HG02981 (cell line): Measurements from ENCODE around the gene H2AZ1.
A peak's percentile ranks its signal among the peaks of the same experiment; 100 is the strongest.
"Not testable (repeated sequence)": the region's sequence is repeated elsewhere in the genome, so short reads cannot be mapped to it uniquely, and the experiment has no call there.

ENCODE experiments used
- ATAC-seq: cut with Tn5 transposase; IDR thresholded peaks from one replicate; pipeline ENCODE4 v1.9.1; 2021; ENCODE audit warnings: mild to moderate bottlenecking, moderate library complexity; ENCODE audit not compliant: unreplicated experiment

Gene H2AZ1

DNA sequence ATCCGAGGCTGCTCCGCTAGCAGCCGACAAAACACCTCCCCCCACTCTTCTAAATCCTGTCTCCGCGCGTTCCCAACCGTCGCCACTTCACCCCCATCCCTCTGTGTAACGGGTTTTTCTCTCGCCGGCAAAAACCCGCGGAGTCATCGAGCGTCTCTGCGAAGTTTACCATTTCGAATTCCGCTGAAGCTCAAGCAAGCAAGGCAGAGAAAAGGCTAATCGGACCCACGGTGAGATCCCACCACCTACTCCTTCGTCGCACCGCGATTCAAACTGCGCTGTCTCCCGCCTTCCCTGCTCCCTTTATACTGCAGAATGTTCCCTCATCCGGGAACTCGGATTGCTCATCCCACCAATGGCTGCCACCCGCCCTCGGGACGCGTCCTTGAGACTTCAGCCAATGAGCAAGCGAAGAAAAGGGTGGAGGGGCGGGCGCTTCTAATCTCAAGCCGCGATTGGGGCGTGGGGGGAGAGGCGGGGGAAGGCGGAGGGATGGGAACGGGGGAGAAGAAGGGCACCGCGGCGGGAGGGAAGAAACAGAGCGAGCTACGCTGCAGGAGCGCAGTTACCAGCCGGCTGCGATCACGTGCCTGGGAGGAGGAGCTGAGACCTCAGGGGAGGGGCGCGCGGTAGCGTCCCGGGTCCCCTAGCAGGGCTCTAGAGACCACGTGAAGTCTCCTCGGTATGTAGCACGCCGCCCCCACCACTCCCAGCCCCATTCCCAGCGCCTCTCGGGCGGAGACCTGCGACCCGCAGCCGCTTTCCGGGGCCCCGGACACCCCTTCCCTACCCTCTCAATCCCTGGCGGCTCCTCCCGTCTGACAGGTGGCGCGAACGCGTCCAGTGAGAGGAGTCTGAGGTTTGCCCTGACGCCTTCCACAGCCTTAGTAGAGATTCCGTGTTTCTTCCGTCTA is at the start of gene H2AZ1:
Gene H2AZ1 (minus strand): TSS at position 277 of the 914 bp plus-strand sequence. CDS start 105 bp downstream, at position 172.
- peak; percentile 56 for ATAC-seq

DNA sequence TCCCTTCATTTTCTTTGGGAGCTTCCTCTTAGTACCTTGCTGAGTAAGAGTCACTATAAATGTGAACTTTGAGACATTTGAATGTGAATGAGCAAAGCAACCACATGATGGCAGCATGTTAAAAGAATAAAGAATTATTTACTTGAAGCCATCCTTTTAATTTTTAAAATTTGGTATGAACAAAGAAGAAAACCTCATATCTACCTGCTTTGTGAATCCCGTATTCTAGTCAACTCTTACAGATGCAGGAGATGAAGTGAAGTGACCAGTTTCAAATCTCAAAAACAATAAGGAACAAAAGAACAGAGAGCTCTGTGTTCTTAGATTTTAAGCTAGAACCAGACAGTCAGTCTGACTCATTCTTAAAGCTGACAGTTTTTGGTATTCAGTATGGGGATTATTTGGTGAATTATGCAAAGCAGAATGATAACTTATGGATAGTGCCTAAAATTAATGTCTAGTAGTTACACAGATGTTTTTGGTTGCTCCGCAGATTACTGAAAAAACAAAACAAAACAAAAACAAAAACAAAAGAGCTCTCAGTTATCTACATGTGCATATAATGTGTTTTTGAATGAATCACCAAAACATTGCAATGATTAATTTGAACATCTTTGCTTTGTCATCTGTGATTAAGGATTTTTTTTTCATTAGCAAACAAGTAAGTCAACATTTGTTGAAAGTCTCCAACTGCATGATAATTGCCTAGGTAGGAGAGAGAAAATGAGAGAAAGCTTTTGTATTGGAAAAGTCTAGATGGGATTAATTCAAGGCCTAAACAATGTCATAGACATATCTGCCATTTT is 48.2 kb upstream of the H2AZ1 start:
- peak; percentile 47 for ATAC-seq

DNA sequence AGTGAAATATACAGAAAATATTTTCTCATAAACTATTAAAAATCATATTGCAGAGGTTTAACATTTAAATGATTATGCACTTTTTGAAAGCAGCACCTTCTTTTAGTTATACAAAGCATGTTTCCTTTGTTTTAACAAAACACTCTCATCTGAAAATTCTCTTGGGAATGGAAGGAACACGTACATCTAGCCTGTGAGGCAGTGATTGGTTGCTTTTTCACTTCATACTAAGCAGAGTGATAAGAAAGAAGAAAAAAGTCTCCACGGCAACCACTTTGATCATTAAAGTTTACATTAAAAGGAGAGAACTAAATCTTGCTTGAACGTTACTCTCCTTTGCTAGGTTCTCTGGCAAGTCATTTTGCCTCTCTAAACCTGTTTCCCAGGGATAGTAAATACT is 41.7 kb upstream of the H2AZ1 start:
- no peak for ATAC-seq

DNA sequence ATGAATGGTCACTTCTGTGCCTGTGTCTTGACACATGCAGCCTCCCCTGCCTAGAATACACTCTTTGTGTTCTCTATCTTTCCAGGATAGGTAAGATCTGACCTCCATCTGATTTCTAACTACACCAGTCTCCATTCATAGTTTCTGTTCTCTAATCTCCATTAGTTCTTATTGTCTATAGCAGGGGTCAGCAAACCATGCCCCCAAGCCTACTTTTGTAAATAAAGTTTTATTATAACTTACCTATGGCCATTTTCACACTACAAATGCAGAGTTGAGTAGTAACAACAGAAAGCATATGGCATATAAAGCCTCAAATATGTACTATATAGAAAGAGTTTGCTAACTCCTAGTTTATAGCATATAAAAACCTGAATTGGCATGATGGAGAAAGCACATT is 37.6 kb upstream of the H2AZ1 start:
- ATAC-seq: no peak

DNA sequence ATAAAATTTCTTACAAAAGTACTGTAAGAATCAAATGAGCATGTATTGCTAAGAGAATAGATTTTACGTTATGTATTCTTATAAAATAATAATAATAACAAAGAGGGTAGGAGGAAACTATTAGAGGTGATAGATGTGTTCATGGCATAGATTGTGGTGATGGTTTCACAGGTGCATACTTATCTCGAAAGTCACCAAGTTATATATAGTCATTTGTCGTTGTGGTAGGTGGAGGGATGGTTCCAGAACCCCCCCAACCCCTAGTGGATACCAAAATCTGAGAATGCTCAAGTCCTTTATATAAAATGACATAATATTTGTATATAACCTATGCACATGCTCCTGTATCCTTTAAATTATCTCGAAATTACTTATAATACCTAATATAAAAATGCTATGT is 36.7 kb upstream of the H2AZ1 start:
- no peak for ATAC-seq

DNA sequence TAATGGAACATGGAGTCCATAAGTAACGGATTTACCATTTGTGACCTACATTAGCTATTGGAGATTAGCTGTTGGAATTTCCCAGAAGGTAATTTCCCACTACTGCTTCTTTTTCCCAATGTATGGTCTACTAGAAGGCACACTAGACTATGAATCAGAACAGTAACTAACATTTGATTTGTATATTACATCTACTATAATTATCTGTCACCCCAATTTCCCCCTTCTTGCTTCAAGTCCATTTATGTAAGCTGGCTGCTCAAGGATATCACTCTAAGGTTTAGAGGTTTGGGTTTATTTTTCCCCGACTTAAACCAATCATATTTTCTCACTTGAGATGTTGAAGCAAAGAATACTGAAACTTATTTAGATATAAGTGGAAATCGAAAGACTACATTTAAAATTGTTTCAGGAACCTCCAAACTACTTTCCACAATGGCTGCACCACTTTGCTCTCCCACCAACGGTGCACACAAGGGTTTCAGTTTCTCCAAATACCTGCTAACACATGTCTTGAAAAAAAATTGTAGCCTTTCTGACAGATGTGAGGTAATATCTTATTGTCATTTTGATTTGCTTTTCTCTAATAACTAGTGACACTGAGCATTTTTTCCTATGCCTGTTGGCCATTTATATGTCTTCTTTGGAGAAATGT is 33.3 kb upstream of the H2AZ1 start:
- ATAC-seq: no peak

DNA sequence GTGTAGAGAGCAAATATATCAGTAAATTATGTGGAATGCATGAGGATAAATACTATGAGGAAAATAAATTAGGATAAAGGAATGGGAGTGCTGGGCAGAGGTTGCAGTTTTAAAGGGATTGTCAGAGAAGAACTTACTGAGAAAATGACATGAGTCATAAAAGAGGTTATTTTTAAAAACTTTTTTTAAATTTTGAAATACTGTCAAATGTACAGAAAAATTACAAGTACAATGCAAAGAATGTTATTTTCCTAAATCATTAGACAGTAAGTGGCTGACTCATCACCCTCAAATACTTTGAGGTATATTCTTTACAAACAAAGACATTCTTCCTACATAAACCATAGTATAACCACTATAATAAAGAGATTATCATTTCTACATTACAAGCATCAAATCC is 29.8 kb upstream of the H2AZ1 start:
- no peak for ATAC-seq

DNA sequence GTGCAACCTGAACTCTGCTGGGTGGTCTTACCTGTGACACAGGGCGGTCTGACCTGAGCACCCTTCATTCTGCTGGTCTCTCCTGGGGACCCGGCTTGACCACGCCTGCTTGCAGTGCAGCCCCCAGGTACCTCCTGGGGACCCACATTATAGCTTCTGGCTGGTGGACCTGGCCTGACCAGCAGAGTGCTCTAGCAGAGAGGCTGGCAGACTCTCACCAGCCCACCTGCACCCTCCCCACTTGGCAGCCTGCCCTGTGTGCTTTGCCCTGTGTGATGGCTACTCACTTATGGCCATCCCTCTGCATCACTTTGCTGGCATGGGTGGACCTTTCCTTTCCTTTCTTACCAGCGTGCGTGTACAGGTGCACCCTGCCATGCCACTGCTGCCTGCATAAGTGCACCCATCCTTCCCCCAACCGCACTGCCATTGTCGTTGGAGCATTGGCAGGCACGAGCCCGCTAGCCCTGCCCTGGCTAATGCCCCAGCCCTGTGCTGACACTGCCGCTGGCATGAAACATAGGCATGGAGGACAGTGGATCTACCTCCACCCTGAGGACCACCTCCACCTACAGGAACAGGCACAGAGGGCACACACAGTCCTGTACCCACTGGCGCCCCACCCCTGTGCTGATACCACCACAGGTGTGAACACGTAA is 21.5 kb upstream of the H2AZ1 start:
- ATAC-seq: no peak

DNA sequence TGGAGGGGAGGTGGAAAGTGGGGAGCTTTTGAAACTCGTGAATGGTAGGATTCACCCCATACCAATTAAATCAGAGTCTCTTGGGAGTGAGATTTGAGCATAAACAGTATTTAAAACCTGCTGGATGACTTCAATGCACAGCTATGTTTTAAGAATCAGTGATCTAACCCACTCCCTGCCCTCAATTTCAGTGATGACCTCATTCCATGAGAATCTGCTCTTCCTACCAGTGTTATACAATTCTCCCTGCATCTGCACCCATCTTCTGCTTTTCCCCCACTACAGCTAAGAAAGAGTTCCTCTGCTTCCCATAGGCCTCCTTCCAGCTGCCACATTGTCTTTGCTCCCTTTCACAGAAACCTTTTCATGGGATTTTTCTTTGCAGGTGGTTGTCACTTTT is 18.3 kb upstream of the H2AZ1 start:
- ATAC-seq: no peak

DNA sequence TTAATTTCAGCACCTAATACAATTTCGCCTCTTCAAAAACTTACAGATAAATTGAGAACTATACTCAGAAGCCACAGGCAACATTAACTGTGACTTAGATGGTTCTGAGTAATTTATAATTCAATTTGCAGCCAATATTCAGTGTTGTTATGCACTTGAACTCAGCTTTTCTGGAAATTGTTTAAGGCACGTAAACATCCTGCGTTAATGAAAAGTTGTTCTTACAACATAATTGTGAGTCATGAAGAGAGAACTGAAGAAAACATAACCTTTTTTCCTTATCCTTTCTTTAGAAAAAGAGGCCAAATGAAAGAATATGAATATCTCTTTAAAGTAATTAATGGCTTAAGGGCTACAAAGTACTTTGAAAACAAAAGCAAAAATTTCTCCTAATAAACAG is 16.6 kb upstream of the H2AZ1 start:
- ATAC-seq: no peak

DNA sequence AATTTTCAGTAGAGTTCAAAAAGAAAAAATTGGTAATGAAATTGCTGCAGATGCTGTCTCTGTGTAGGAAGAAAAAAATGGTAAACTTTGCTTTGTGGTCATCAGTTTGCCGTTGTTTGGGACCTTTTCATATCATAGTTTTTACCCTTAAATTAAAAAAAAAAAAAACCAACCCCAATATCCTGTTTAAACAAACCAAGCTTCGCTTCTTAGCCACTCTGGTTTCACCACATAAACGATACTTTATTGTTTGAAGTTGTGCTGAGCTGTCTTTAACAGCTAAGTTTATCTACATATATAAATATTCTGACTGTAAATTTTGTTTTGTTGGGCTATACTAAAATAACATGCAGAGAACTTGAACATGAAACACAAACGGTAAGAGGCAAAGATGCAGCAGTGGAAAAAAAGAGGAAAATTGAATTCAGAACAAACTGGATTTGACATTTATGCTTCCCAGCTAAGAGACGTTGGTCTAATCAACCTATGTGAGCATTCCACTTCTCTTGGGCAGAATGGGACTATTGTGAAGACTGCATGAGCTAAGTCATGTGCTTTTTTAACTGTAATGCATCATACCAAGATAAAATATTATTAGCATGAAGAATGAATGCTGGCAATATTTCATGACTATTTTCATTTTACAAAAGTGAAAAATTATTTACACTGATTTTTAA is 15.7 kb upstream of the H2AZ1 start:
- no peak for ATAC-seq

DNA sequence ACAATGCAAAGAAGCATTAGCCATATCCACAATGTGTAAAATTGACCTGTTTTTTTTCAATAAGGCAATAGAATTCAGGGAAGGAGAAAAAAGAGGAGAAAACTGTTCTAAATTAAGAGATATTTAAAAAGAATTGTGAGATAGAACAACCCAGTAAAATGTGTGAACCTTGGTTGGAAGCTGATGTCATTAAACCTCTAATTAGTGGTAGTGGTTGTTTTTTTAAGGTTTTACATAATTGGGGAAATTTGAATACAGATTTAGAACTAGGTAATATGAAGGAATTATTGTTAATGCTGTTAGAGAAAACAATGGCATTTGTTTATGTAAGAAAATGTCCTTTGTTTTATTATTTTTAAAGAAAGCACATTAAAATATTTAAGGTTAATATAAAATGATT is 15.1 kb upstream of the H2AZ1 start:
- no peak for ATAC-seq

DNA sequence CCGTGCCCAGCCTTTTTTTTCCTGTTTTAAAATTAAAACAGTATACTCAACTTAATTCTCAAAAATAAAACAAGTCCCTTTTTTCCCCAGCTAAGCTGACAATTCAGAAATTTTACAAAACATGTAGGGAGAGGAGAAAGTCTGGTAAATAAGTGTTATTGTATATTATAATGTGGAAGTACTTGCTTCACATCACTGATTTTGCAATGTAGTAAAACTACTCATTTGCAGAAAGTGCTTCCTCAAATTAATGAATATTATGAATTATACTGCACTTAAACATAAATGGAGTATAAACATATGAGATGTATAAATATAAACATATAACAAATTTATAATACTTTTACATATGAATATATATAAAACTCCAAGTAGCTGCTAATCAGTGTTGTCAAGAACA is 11.6 kb upstream of the H2AZ1 start:
- no peak for ATAC-seq

DNA sequence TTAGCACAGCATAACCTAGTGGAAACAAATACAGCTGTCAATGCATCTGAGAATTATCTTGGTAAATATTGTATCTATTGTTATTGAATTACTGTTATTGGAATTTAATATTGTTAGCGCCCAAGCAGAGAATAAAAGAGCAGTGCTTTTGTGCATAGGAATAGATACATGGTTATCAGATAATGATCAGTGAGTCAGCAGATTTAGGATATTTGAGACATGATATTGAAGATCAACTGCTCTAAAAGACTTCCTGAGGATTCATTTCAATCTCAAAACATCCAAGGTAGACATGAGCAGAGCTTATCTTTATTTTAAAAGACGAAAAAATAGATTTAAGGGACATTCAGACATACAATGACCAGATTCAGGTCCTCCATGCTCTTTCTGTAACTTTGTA is 10.6 kb upstream of the H2AZ1 start:
- no peak for ATAC-seq

DNA sequence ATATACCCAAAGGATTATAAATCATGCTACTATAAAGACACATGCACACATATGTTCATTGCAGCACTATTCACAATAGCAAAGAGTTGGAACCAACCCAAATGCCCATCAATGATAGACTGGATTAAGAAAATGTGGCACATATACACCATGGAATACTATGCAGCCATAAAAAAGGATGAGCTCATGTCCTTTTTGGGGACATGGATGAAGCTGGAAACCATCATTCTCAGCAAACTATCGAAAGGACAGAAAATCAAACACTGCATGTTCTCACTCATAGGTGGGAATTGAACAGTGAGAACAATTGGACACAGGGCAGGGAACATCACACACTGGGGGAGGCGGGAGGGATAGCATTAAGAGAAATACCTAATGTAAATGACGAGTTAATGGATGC is 8.1 kb upstream of the H2AZ1 start:
- ATAC-seq: not testable (repeated sequence)

DNA sequence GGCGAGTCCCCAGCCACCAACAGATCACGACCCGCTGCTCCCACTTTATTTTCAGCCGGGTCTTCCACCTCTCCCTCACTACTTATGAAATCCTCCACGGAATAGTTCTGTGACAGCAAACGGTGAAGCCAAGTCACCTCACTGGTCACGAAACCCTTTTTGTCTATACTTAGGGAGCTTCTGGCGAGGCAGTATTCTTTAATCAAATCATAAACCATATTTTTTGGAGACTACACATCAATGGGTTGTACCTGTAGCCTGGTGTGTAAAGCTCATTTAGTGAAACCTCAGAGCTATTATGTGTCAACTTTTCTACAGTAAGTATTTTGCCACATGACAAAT is 809 bp upstream of the H2AZ1 start:
- ATAC-seq: no peak

DNA sequence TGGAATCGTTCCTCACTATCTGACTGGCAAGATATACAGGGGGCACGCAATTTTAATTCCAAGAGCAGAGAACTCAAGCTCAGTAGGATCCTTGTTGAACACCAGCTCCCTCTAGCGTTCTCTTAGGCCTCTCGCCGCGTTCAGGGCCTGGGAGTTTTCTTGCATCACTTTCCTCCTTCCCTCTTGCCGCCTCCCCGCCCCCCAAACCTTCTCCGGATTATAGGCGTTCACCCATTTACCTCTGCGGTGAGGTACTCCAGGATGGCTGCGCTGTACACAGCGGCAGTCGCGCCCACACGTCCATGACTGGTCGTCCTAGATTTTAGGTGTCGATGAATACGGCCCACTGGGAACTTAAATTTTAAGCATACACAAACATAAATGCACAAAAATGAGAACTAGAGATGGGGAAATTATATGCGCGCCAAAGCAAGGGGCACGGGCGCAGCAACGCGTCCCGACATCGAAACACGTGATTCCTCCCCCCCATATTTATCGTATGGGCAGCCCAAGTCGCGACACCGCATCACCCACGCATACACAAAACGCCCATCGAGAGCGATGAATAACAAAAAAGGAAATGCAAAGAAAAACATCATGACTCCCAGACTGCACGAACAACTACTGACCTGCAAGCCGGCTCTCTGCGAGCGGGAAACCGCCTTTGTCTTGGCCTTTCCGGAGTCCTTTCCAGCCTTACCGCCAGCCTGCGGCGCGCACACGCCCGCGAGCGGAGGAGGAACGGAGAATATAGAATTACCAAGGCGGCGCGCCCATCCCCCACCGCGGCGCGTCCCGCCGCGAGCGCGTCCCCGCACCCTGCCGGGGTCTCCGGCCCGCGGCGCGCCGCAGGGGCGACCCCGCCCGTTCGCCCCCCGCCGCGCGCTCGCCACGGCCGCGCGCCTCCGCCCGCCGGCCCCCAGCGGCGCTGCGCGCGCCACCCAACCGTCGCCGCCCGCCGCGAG is 759 bp downstream of the H2AZ1 start:
- ATAC-seq: peak; percentile 22

DNA sequence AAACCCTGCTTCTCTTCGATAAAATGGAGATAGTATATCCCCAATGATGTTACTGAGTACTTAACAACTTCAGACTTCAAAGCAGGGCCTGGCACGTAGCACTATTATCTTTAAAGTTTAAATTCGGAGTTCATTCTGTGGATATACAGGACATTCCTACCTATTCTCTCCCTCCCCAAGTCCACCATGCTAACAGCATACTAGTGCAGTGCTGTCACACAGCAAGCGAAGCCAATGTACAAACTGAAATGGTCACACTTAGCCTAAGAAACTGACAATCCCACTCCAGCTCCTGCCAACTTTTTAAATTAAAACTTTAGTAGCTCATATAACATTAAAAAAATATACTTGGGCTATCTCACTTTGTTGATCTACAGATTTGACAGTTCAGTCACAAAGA is 2.5 kb downstream of the H2AZ1 start:
- no peak for ATAC-seq

DNA sequence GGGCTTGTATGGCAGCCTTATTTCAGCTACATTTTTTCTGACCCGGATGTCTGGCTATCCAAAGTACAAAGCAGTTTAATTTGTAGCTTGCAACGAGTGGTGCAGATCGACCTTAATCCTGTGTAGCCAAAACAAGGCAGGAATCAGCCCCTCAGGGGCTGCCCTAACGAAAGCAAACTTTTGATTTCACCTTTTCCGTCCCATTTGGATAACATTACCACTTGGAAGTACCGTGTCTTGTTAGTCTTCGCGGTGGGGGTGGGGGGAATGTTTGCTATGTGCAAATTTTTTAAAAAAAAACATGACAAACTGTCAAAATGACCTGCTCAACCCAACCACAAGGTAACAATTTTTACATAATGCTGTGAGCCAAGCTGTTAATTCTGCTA is 2.9 kb downstream of the H2AZ1 start:
- ATAC-seq: no peak
